GM08714 (cell line): ENCODE data around the gene PRSS8.

Experiments used
- H3K4me3 ChIP-seq: fragments of 200-500 bp; sonication (Bioruptor generic); 2 replicates; pipeline ENCODE4 v1.5.1; 2014; ENCODE audit warnings: mild to moderate bottlenecking, low read length, inconsistent platforms
- ZNF274 ChIP-seq: IDR thresholded peaks from 2 replicates; pipeline ENCODE4 v1.6.1; 2012; ENCODE audit warnings: mild to moderate bottlenecking, low read depth, low read length

The PRSS8 gene

DNA sequence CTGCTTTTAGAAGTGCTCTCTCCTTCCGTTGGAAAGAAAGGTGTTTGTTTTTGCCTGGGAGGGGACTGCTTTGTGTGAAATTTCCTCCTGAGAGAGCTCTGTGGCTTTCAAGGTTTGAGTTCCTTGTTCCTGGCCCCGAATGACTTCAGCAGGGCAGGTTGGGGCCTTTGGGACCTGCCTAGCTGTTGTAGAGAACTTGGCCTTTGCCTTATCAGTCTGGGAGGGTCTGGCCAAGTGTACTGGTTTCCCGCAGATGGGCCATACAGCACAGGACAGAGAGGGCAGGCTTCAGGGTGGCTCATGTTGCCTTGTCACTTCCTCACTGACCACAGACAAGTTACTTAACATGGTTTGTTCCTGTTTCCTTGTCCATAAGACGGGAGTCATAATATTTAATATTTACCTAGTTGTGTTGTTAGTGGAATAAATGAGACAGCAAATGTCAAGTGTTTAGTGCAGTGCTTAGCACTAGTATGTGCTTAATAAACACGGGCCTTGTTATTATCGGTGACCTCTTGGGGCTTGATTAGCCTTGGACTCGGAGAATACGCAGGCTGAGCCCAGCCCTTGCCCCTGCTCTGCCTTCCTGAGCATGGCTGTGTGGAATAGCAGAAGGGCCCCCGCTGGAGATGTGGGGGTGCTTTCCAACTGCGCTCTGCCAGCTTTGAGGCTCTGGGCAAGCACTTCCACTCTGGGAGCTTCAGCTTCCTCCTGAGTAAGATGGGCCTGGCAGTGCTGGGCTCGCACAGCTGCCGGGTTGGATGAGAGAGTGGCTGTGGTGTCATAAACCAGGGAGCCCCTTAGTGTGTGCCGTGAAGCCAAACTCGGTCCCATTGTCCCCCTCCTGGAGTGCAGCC, 6.6 kb downstream of the PRSS8 start:
- TF ChIP-seq ZNF274 = no peak
- no peak overlapping the region for H3K4me3 ChIP-seq

DNA sequence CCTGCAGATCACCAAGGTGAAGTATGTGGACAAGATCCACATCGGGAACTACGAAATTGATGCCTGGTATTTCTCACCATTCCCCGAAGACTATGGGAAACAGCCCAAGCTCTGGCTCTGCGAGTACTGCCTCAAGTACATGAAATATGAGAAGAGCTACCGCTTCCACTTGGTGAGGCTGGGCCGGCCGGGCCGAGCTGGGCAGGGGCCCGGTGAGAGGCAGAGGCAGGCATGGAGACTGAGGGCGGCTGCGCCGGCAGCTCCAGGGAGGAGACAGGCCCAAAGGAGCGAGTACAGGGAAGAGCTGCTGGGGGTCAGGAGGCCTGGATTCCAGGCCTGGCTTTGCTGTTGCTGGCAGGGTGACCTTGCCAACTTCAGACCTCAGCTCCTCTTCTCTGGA, 8.3 kb downstream of the PRSS8 start:
- no peak overlapping the region for H3K4me3 ChIP-seq
- TF ChIP-seq ZNF274 = no peak

- no peak for TF ChIP-seq ZNF274
These were observed 9.7 kb downstream of the PRSS8 start for GRCh38 chr16:31125844-31126243.

GRCh38 chr16:31120129-31120528, 15.4 kb downstream of the PRSS8 start:
- TF ChIP-seq ZNF274 = no peak
- no peak overlapping the region for H3K4me3 ChIP-seq

More at GRCh38 chr16:31125844-31126243, 9.7 kb downstream of the PRSS8 start:
- no peak overlapping the region for H3K4me3 ChIP-seq

GRCh38 chr16:31118223-31119155, 17.0 kb downstream of the PRSS8 start:
- no peak for TF ChIP-seq ZNF274
- H3K4me3 ChIP-seq = peak overlapping the region; percentile 75

GRCh38 chr16:31117384-31118222, 17.9 kb downstream of the PRSS8 start, which contains the start of gene KAT8:
Gene KAT8, plus strand, starts transcription at chr16:31117664. Its CDS starts 18 bp downstream, at chr16:31117682.
- peak within 1 kb of the TSS; percentile 75 for H3K4me3 ChIP-seq
- TF ChIP-seq ZNF274 = no peak

GRCh38 chr16:31114468-31114867, 21.1 kb downstream of the PRSS8 start:
- H3K4me3 ChIP-seq = no peak overlapping the region
- TF ChIP-seq ZNF274 = no peak

- no peak for TF ChIP-seq ZNF274
- no peak overlapping the region for H3K4me3 ChIP-seq
These were observed 22.1 kb downstream of the PRSS8 start for GRCh38 chr16:31113121-31114120.

DNA sequence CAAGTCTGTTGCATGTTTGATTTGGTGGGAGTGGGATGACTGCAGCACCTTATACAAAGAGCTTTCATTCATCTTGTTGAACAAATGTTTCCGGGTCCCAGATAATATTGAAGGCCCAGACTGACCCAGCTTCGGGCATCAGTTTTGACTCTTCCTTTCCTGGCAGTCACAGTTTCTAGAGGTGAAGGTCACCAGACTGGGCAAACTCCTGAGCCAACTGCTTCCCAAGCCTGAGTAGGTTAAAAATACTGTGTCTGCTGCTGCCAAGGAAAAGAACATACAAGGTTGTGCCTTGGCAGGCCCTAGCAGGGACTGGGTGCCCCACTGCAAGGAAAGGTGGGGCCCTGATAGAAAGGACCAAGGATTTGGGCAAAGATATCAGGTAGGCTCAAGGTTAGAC, 22.8 kb downstream of the PRSS8 start:
- no peak overlapping the region for H3K4me3 ChIP-seq
- no peak for TF ChIP-seq ZNF274

- no peak overlapping the region for H3K4me3 ChIP-seq
These were observed 23.6 kb downstream of the PRSS8 start for GRCh38 chr16:31111881-31112466.

DNA sequence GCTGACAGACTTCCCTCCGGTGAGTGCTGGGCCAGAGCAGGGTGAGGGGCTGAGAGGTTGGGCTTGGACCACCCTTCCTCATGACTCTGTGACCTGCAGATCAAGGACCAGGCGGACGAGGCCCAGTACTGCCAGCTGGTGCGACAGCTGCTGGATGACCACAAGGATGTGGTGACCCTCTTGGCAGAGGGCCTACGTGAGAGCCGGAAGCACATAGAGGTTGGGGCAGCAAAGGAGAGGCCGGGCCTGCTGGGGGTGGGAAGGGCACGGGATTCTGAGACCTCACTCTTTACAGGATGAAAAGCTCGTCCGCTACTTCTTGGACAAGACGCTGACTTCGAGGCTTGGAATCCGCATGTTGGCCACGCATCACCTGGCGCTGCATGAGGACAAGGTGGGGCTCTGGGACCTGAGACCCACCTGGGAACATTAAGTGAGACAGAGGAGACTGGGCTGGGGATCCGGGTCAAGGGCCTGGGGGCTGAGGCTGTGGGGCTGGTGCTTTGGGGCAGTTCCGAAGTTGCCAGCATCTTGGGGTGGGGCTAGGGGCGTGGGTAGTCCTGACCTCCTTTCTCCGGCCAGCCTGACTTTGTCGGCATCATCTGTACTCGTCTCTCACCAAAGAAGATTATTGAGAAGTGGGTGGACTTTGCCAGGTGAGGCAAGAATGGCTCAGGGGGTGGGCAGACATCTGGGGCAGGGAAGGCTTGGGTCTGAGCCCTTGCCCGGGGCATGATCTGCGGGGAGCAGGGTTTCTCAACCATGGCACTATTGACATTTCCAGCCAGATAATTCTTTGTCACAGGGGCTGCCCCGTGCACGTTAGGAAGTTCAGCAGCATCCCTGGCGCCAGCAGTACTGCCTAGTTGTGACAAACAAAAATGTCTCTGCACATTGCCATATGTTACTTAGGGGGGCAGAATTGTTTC, 25.2 kb downstream of the PRSS8 start:
- TF ChIP-seq ZNF274 = no peak
- no peak overlapping the region for H3K4me3 ChIP-seq

More at GRCh38 chr16:31111881-31112466, 23.6 kb downstream of the PRSS8 start:
- TF ChIP-seq ZNF274 = no peak
